Ascending aorta (tissue), 2 donors: ENCODE data around the gene TMPO. TPM values are rescaled to one million over a fixed set of nuclear protein-coding genes. Genes with fewer than 3 reads are reported as not detected.
A peak's percentile ranks its signal among the peaks of the same experiment; 100 is the strongest.

ENCODE experiments used
- DNase-seq, 2 donors: peaks; one replicate each; pipeline ENCODE4 v3.0.0-alpha.2; 2019; ENCODE audit warnings: low spot score in 2 of 2
- H3K27ac ChIP-seq, 2 donors: fragments of 200-600 bp; sonication (generic); one replicate each; pipeline ENCODE4 v1.5.1; 2016 to 2017; ENCODE audit warnings: mild to moderate bottlenecking in 1 of 2
- H3K27me3 ChIP-seq: fragments of 200-600 bp; sonication (generic); one replicate; pipeline ENCODE4 v1.5.1; 2017
- H3K36me3 ChIP-seq, 2 donors: fragments of 200-600 bp; sonication (generic); one replicate each; pipeline ENCODE4 v1.5.1; 2016
- H3K4me1 ChIP-seq, 2 donors: fragments of 200-600 bp; sonication (generic); one replicate each; pipeline ENCODE4 v1.5.1; 2016 to 2017; ENCODE audit warnings: mild to moderate bottlenecking in 1 of 2
- H3K4me3 ChIP-seq, 2 donors: fragments of 200-600 bp; sonication (generic); one replicate each; pipeline ENCODE4 v1.5.1; 2016 to 2017; ENCODE audit warnings: mild to moderate bottlenecking in 1 of 2
- H3K9me3 ChIP-seq, 2 donors: fragments of 200-600 bp; sonication (generic); one replicate each; pipeline ENCODE4 v1.5.1; 2016
- CTCF ChIP-seq, 3 experiments: fragments of 200-600 bp in 2 of 3; fragments of 450-650 bp in 1 of 3; sonication (generic) in 2 of 3; IDR thresholded peaks; one replicate each; pipeline ENCODE4 v1.5.1; 2016 to 2019; ENCODE audit warnings: antibody characterized with exemption in 3 of 3, mild to moderate bottlenecking in 1 of 3, moderate library complexity in 1 of 3
- intact Hi-C: fragments of 100-400 bp; cut with DNase I; formaldehyde crosslinking; loops from one replicate; pipeline ENCODE4 v1.15.1; 2023
- total RNA-seq: library from RNA; depleted of rRNA; stranded (reverse); fragments of >200 nt; gene quantifications from one replicate; pipeline ENCODE4 v1.1.0, GENCODE V29; 2016

The TMPO gene
- total RNA-seq = 80.6 TPM

DNA sequence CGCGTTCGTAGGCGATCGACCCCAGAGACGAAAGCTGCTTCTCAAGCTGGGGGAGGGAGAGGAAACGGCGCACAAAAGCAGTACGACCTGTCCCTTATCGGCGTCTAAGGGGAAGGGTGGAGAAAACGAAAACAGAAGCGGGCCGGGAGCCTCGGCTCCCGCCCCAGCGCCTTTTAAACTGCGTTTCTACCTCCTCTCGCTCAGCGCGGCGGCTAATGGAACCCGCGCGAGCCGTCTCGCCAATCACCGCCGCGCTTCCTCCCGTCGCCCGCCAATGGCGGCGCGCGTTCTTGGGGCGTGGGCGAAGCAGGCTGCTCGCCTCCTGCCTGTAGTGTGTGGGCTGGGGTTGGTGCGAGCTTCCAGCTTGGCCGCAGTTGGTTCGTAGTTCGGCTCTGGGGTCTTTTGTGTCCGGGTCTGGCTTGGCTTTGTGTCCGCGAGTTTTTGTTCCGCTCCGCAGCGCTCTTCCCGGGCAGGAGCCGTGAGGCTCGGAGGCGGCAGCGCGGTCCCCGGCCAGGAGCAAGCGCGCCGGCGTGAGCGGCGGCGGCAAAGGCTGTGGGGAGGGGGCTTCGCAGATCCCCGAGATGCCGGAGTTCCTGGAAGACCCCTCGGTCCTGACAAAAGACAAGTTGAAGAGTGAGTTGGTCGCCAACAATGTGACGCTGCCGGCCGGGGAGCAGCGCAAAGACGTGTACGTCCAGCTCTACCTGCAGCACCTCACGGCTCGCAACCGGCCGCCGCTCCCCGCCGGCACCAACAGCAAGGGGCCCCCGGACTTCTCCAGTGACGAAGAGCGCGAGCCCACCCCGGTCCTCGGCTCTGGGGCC lies at the start of gene TMPO:
TSS of gene TMPO (plus strand) at position 304 of the 824 bp plus-strand sequence. CDS start at position 582, 278 bp downstream.
- intact Hi-C loops = loop anchor here (1.0 to 10.0 kb wide), 6 partner anchors 12 to 1749 kb away; partner anchors contain the start of genes APAF1, DEPDC4, IKBIP and NEDD1
- Histone ChIP-seq H3K27me3 (no peaks in the 10 kb centered on the region), H3K36me3 (no peaks in the 10 kb centered on the region), H3K27ac (peak within 1 kb of the TSS; percentile 91 to 92), H3K4me1 (peaks cover 4 to 20% of the 10 kb centered on the region in 2 donors), H3K4me3 (peak within 1 kb of the TSS; percentile 87 to 91), H3K9me3 (no peaks in the 10 kb centered on the region)
- DNase-seq = peak; percentile 64 to 96
- TF ChIP-seq CTCF (IDR thresholded peaks at IDR 0.05) = no peak

DNA sequence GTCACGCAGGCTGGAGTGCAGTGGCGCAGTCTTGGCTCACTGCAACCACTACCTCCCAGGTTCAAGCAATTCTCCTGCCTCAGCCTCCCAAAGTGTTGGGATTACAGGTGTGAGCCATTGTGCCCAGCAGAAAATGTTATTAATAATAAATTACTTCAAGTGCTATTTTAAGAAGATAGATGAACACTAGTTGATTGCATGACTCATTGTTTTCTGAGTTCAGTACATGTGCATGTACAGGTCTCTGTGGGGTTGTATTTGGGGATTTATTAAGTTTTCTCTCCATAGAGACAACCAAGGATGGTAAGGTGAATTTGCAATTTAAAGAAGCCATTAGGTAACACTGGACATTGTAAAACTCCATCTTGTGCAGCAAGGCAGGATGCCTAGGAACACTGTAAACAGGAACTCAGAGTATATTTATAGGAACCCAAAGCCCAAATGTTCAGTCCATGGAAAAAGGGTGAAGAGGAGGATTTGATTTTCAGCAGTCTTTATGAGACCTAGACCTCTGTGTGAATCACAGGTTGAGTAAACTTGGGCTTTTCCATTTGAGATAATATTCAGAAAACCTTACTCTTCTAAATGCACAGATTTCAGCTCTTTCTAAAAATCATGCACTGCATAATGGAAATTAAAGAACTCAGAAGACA lies 49.3 kb upstream of the TMPO start:
- no peak for TF ChIP-seq CTCF (IDR thresholded peaks at IDR 0.05)
- H3K4me1 ChIP-seq = no peaks in the 10 kb centered on the region
- no peaks in the 10 kb centered on the region for H3K36me3 ChIP-seq
- H3K27ac ChIP-seq = no peak overlapping the region
- intact Hi-C loops = no loop called here
- H3K9me3 ChIP-seq = no peaks in the 10 kb centered on the region
- H3K4me3 ChIP-seq = no peak overlapping the region
- no peaks in the 10 kb centered on the region for H3K27me3 ChIP-seq
- no peak for DNase-seq

- H3K27ac ChIP-seq = no peak overlapping the region
- no peak for TF ChIP-seq CTCF (IDR thresholded peaks at IDR 0.05)
- H3K4me3 ChIP-seq = no peak overlapping the region
- no peak for DNase-seq
- no peaks in the 10 kb centered on the region for H3K9me3 ChIP-seq
- H3K27me3 ChIP-seq = no peaks in the 10 kb centered on the region
- intact Hi-C loops = no loop called here
- no peaks in the 10 kb centered on the region for H3K36me3 ChIP-seq
- no peaks in the 10 kb centered on the region for H3K4me1 ChIP-seq
Observed at GRCh38 chr12:98466640-98467400, 48.6 kb upstream of the TMPO start.

DNA sequence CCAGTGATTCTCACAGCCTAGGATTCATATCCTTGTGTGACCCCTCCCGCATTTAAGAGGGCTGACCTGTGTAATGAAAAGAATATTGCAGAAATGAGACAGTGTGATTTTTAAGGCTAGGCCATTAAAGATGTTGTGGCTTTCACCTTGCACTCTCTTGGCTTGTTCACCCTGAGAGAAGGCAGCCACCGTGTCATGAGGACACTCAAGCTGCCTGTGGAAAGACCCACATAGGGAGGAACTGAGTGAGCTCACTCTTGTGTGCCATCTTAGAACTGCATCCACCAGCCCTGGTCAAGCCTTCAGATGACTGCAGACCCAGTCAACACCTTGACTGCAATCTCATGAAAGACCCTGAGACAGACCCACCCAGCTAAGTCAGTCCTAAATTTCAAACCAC lies 46.3 kb upstream of the TMPO start:
- TF ChIP-seq CTCF (IDR thresholded peaks at IDR 0.05) = no peak
- H3K4me3 ChIP-seq = no peak overlapping the region
- no peak overlapping the region for H3K27ac ChIP-seq
- intact Hi-C loops = no loop called here
- H3K27me3 ChIP-seq = no peaks in the 10 kb centered on the region
- H3K4me1 ChIP-seq = no peaks in the 10 kb centered on the region
- no peaks in the 10 kb centered on the region for H3K36me3 ChIP-seq
- DNase-seq = no peak
- no peaks in the 10 kb centered on the region for H3K9me3 ChIP-seq

DNA sequence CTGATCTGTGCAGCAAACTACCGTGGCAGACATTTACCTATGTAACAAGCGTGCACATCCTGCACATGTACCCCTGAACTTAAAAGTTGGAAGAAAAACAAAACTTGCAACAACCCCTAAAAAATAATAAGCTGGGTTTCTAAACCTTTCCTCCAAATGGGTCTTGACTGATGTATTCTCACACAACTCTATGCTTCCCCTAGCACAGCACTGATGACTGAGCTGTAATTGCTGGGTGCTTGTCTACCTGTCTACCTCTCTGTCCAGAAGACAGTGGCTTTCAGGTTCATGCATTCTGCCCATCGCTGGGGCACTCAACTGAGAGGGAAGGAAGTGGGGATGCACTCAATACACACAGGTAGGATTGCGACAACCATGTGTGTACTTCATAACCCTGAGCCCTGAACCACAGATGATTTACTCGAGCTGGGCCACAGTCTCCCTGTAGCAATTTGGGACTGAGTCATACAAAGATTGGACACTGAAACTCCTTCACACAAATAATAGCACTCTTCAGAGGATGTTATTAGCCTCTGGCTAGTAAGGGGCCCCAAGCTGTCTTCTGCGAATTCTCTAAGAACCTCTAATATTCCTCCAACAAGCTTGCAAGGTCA lies 44.8 kb upstream of the TMPO start:
- no peaks in the 10 kb centered on the region for H3K9me3 ChIP-seq
- TF ChIP-seq CTCF (IDR thresholded peaks at IDR 0.05) = no peak
- H3K27ac ChIP-seq = no peak overlapping the region
- no peak for DNase-seq
- H3K4me1 ChIP-seq = peaks cover 3% of the 10 kb centered on the region in 2 donors
- H3K4me3 ChIP-seq = no peak overlapping the region
- H3K27me3 ChIP-seq = no peaks in the 10 kb centered on the region
- H3K36me3 ChIP-seq = no peaks in the 10 kb centered on the region
- intact Hi-C loops = no loop called here
